H1 (cell line): ENCODE data around the gene H6PD. TPM values are rescaled to one million over a fixed set of nuclear protein-coding genes. Genes with fewer than 3 reads are reported as not detected.

Experiments used
- CTCF ChIA-PET: fragments of 300-600 bp; sonication (Branson Sonifier 250); formaldehyde crosslinking; loops from one replicate; lab custom pipeline; 2021; ENCODE audit not compliant: partially characterized antibody; lab: Charles Lee
- POLR2A ChIA-PET: fragments of 300-600 bp; sonication (Branson Sonifier 250); formaldehyde crosslinking; loops from one replicate; lab custom pipeline; 2021; ENCODE audit warnings: inconsistent platforms; ENCODE audit not compliant: partially characterized antibody; lab: Charles Lee
- DNase-seq, 2 experiments: peaks; one replicate each; pipeline versions ENCODE4 v3.0.0 to v3.0.0-alpha.2; 2010 to 2022; ENCODE audit warnings: low spot score in 2 of 2, low read depth in 1 of 2, mixed read lengths in 1 of 2
- FAIRE-seq: peaks from 2 replicates; lab custom pipeline; 2011; peaks lifted over from hg19 to GRCh38; lab: Jason Lieb, UNC
- H2AFZ ChIP-seq: 2 replicates; pipeline ENCODE4 v1.8.1; 2012; ENCODE audit warnings: low read length, inconsistent platforms
- H2AK5ac ChIP-seq: 2 replicates; pipeline ENCODE4 v1.6.1; 2013; ENCODE audit warnings: low read depth, low read length
- H2BK120ac ChIP-seq: replicated peaks from 2 replicates; pipeline ENCODE3; 2013; ENCODE audit warnings: low read depth, low read length, inconsistent platforms
- H2BK12ac ChIP-seq: 2 replicates; pipeline ENCODE4 v1.6.1; 2013; ENCODE audit warnings: low read depth, low read length
- H2BK15ac ChIP-seq: 2 replicates; pipeline ENCODE4 v1.6.1; 2013; ENCODE audit warnings: low read length
- H2BK20ac ChIP-seq: 2 replicates; pipeline ENCODE4 v1.6.1; 2013; ENCODE audit warnings: low read length
- H2BK5ac ChIP-seq: 2 replicates; pipeline ENCODE4 v1.6.1; 2013; ENCODE audit warnings: low read depth, low read length
- H3K14ac ChIP-seq: 2 replicates; pipeline ENCODE4 v1.6.1; 2013; ENCODE audit warnings: inconsistent platforms; ENCODE audit not compliant: insufficient read length
- H3K18ac ChIP-seq: 2 replicates; pipeline ENCODE4 v1.6.1; 2013; ENCODE audit warnings: low read length; ENCODE audit errors: extremely low read depth
- H3K23ac ChIP-seq: 2 replicates; pipeline ENCODE4 v1.6.1; 2013; ENCODE audit warnings: inconsistent platforms; ENCODE audit not compliant: insufficient read length
- H3K23me2 ChIP-seq: 2 replicates; pipeline ENCODE4 v1.6.1; 2013; ENCODE audit warnings: low read depth, low read length
- H3K27ac ChIP-seq: 2 replicates; pipeline ENCODE4 v1.6.1; 2011; ENCODE audit warnings: low read depth, low read length, inconsistent platforms
- H3K27me3 ChIP-seq, 4 experiments: replicated peaks in 1 of 4; 1 replicate in 1 of 4; 2 replicates in 3 of 4; pipeline versions ENCODE4 v1.6.1 to v1.8.1; 2011 to 2013; ENCODE audit warnings: low read length in 3 of 4, mild to moderate bottlenecking in 3 of 4, inconsistent platforms in 2 of 4, mixed read lengths in 2 of 4, moderate library complexity in 1 of 4; ENCODE audit not compliant: control insufficient read depth in 3 of 4, insufficient read depth in 3 of 4; ENCODE audit errors: extremely low read depth in 1 of 4
- H3K36me3 ChIP-seq, 4 experiments: 2 replicates each; pipeline versions ENCODE4 v1.6.1 to v1.8.1; 2011 to 2013; ENCODE audit warnings: mild to moderate bottlenecking in 4 of 4, low read length in 3 of 4, moderate library complexity in 2 of 4, control low read depth in 1 of 4, inconsistent platforms in 1 of 4; ENCODE audit not compliant: insufficient read depth in 4 of 4, control insufficient read depth in 2 of 4
- H3K4ac ChIP-seq: replicated peaks from 2 replicates; pipeline ENCODE3; 2013; ENCODE audit warnings: low read length, low read depth, mixed read lengths, inconsistent platforms; ENCODE audit not compliant: insufficient read length
- H3K4me1 ChIP-seq, 4 experiments: replicated peaks in 1 of 4; 1 replicate in 1 of 4; 2 replicates in 3 of 4; pipeline versions ENCODE4 v1.6.1 to v1.8.1; 2011 to 2013; ENCODE audit warnings: low read length in 3 of 4, inconsistent platforms in 2 of 4, mixed read lengths in 1 of 4; ENCODE audit not compliant: insufficient read depth in 4 of 4, control insufficient read depth in 3 of 4
- H3K4me2 ChIP-seq, 2 experiments: 2 replicates each; pipeline versions ENCODE4 v1.6.1 to v1.8.1; 2011 to 2013; ENCODE audit warnings: low read depth in 2 of 2, low read length in 2 of 2, control low read depth in 1 of 2, inconsistent platforms in 1 of 2, mild to moderate bottlenecking in 1 of 2; ENCODE audit not compliant: insufficient read depth in 1 of 2
- H3K4me3 ChIP-seq, 4 experiments: fragments of 200-600, 300-600 bp in 1 of 4; sonication (generic), shearing (Covaris generic), sonication (Bioruptor Twin) in 1 of 4; 2 replicates each; pipeline versions ENCODE4 v1.5.1 to v1.8.1; 2011 to 2016; ENCODE audit warnings: low read length in 4 of 4, low read depth in 3 of 4, control low read depth in 2 of 4, inconsistent platforms in 2 of 4, mild to moderate bottlenecking in 2 of 4, mixed read lengths in 1 of 4, moderate library complexity in 1 of 4; ENCODE audit not compliant: insufficient read depth in 2 of 4; ENCODE audit errors: extremely low read depth in 1 of 4
- H3K56ac ChIP-seq: replicated peaks from 2 replicates; pipeline ENCODE3; 2013; ENCODE audit warnings: low read depth, mild to moderate bottlenecking, mixed read lengths, low read length, inconsistent platforms; ENCODE audit not compliant: insufficient read length
- H3K79me1 ChIP-seq: 2 replicates; pipeline ENCODE4 v1.6.1; 2013; ENCODE audit warnings: low read depth, low read length, control low read depth
- H3K79me2 ChIP-seq, 2 experiments: 2 replicates each; pipeline versions ENCODE4 v1.6.1 to v1.8.1; 2012 to 2013; ENCODE audit warnings: low read length in 2 of 2, mild to moderate bottlenecking in 2 of 2, inconsistent platforms in 1 of 2; ENCODE audit not compliant: insufficient read depth in 2 of 2, control insufficient read depth in 1 of 2
- H3K9ac ChIP-seq, 4 experiments: replicated peaks in 1 of 4; 1 replicate in 1 of 4; 2 replicates in 3 of 4; pipeline versions ENCODE4 v1.6.1 to v1.8.1; 2011 to 2013; ENCODE audit warnings: low read depth in 3 of 4, low read length in 3 of 4, control low read depth in 2 of 4, mild to moderate bottlenecking in 2 of 4, moderate library complexity in 2 of 4, inconsistent platforms in 1 of 4; ENCODE audit errors: extremely low read depth in 1 of 4
- H3K9me3 ChIP-seq, 2 experiments: 2 replicates each; pipeline versions ENCODE4 v1.6.1 to v1.8.1; 2012 to 2013; ENCODE audit warnings: mild to moderate bottlenecking in 2 of 2, moderate library complexity in 2 of 2, control low read depth in 1 of 2, inconsistent platforms in 1 of 2, low read depth in 1 of 2, low read length in 1 of 2, mixed read lengths in 1 of 2; ENCODE audit not compliant: insufficient read depth in 2 of 2
- H4K20me1 ChIP-seq, 2 experiments: replicated peaks in 1 of 2; 2 replicates each; pipeline versions ENCODE3 to v1.8.1; 2011 to 2013; ENCODE audit warnings: inconsistent platforms in 2 of 2, low read length in 2 of 2, mild to moderate bottlenecking in 1 of 2; ENCODE audit not compliant: insufficient read depth in 2 of 2, control insufficient read depth in 1 of 2
- H4K5ac ChIP-seq: 2 replicates; pipeline ENCODE4 v1.6.1; 2013; ENCODE audit warnings: low read length, low read depth, mixed read lengths, inconsistent platforms; ENCODE audit not compliant: insufficient read length
- H4K8ac ChIP-seq: 2 replicates; pipeline ENCODE4 v1.8.0; 2013; ENCODE audit warnings: mild to moderate bottlenecking, moderate library complexity, low read length, inconsistent platforms; ENCODE audit not compliant: insufficient read depth; ENCODE audit errors: extremely low read depth
- H4K91ac ChIP-seq: replicated peaks from 2 replicates; pipeline ENCODE3; 2013; ENCODE audit warnings: low read length, mixed read lengths, inconsistent platforms; ENCODE audit not compliant: insufficient read length
- CHD1 ChIP-seq: IDR thresholded peaks from 2 replicates; pipeline ENCODE4 v1.6.1; 2012; ENCODE audit warnings: low read depth, low read length, improper control_type of control experiment
- PHF8 ChIP-seq: fragments of 200-600 bp; sonication (generic); conservative IDR thresholded peaks from 2 replicates; pipeline ENCODE4 v1.7.1; 2012; ENCODE audit warnings: low read depth, mild to moderate bottlenecking, inconsistent platforms, low read length, moderate library complexity
- WGBS, 2 experiments: shearing (Covaris generic) in 1 of 2; methylation state at CpG; one replicate each; pipeline versions ENCODE4 v1.1.6 to v1.1.7; 2013 to 2015; ENCODE audit warnings: low lambda C conversion rate in 2 of 2, mixed read lengths in 2 of 2, inconsistent platforms in 1 of 2, low coverage in 1 of 2, missing lambda C conversion rate in 1 of 2; ENCODE audit not compliant: insufficient replicate concordance in 2 of 2, insufficient coverage in 1 of 2, insufficient read length in 1 of 2; ENCODE audit errors: extremely low coverage in 1 of 2, missing lambda C conversion rate in 1 of 2; 5-methylcytosine and 5-hydroxymethylcytosine counted together
- polyA plus RNA-seq, 7 experiments: library from polyadenylated mRNA; depleted of rRNA in 3 of 7; stranded (reverse) in 5 of 7; unstranded in 2 of 7; fragments of >200 nt in 5 of 7; fragments of 200-250 nt in 2 of 7; gene quantifications; 1 replicate in 5 of 7; 2 replicates in 1 of 7; 4 replicates in 1 of 7; pipeline versions ENCODE4 v1.2.1 to v1.2.3, GENCODE V29; 2011 to 2013; ENCODE audit warnings: missing spikeins in 2 of 7, mixed read lengths in 2 of 7
- total RNA-seq: library from RNA; stranded (reverse); fragmentation: NEBNext Ultra II Directional; extraction: Animal tissue kit (Norgen Biotek cat#: 25700); gene quantifications from 2 replicates; pipeline ENCODE4 v1.2.1, GENCODE V29; 2021

H6PD gene
- total and polyA plus RNA-seq, 2 of the 8 experiments (the other 6 are each of a cell fraction or from before 2014, with no cell fraction given), result 3.6 to 3.8 TPM

- Histone ChIP-seq H3K23me2 (peaks cover 11% of the 10 kb centered on the region), H3K27me3 (peaks cover 0 to 21% (median 16%) of the 10 kb centered on the region in 4 experiments; a peak in 6 of 7 replicates), H2BK20ac (no peak overlapping the region), H3K23ac (no peak overlapping the region), H3K79me2 (no peaks in the 10 kb centered on the region; a peak in 2 of 4 replicates), H4K20me1 (peaks cover 0 to 20% of the 10 kb centered on the region in 2 experiments), H2BK15ac (no peak overlapping the region), H4K91ac (no peak overlapping the region), H2AK5ac (no peak overlapping the region), H2BK5ac (no peak overlapping the region), H3K14ac (no peak overlapping the region), H3K4me3 (peak overlapping the region; percentile 61 to 80 (median 66)), H3K4me2 (peak overlapping the region; percentile 90 to 99; a peak in 3 of 4 replicates), H2BK12ac (no peak overlapping the region), H2AFZ (no peak overlapping the region), H3K27ac (no peak overlapping the region), H3K4me1 (peaks cover 0 to 10% (median 5%) of the 10 kb centered on the region in 4 experiments; a peak in 4 of 7 replicates), H3K79me1 (peaks cover 9% of the 10 kb centered on the region; the same call in 1 of the 2 replicates), H4K8ac (no peak overlapping the region), H3K9me3 (peaks cover under 1 to 4% of the 10 kb centered on the region in 2 experiments; a peak in 3 of 4 replicates), H3K4ac (no peak overlapping the region), H3K56ac (no peak overlapping the region), H3K9ac (no peak overlapping the region), H2BK120ac (no peak overlapping the region), H4K5ac (no peak overlapping the region), H3K18ac (no peak overlapping the region), H3K36me3 (no peaks in the 10 kb centered on the region)
- FAIRE-seq (no peak), DNase-seq (no peak)
- TF ChIP-seq CHD1 (no peak), PHF8 (peak; percentile 11; the same call in 1 of the 2 replicates)
- 0% methylated on average over 5 of the region's 43 CpGs; no CpG with 5 or more reads in 1 of the 2 experiments for WGBS, 2 experiments
- CTCF ChIA-PET, result no interaction called here
- POLR2A ChIA-PET, result no interaction called here
These were observed 58.6 kb downstream of the H6PD start for GRCh38 chr1:9293241-9293532.
